Measurements from ENCODE around the gene CPN2.

Gene CPN2

DNA sequence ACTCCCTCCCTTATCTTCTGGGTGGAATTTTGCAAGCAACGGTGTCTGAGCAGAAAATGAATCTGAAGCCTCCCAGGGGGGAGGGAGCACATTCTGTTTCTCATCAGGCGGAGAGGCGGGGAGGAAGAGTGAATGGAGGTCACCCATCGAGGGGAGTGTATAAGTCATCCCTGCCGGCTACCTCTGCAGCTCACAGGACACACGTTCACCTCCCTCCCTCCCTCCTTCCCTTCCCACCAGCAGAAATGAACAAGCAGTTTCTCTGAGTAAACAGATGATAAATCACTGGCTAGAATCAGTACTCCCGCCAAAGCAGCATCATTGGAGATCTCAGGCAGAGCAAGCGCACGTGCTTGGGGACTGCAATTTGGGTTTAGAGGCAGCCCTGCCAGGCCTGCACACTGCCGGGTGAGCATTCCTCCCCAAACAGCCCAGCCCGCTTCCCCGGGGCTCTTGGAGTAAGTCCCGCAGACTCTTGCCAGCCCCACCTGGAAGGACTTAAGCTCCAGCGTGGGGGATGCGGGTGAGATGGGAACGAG, 38.3 kb downstream of the CPN2 start:
- no peak for DNase-seq (ENCODE audit: low read depth)

DNA sequence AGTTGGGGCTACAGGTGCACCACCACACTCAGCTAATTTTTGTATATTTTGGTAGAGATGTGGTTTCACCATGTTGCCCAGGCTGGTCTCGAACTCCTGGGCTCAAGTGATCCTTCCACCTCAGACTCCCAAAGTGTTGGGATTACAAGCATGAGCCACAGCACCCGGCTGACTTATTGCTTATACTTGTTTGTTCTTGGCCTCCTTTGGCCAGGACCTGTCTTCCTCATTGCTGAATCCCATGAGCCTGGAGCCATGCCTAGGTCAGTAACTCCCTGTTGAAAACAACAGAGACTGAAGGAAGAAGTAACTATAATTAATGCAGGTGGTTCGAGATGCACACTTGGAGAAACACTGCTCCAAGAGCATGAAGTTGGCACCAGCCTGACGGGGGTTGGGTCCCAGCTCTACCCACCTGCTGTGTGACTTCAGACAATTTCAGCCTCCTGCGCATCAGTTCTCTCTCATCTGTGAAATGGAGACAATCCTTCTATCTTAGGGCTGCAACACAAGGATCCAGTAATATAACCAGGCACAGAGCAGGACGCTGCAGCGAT, 38.9 kb downstream of the CPN2 start:
- DNase-seq (ENCODE audit: low read depth) = no peak

DNA sequence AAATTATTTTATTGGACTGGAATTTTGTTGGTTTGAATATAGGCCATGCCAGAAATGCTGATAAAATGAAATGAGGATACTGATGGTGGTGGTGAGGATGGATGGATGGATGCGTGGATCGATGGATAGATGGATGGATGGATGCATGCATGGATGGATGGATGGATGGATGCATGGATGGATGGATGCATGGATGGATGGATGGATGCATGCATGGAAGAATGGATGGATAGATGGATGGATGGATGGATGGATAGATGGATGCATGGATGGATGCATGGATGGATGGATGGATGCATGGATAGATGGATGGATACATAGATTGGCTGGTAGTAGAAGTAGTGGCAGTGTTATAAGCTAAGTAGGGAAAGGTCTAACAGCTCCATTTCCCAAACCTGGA, 40.1 kb downstream of the CPN2 start:
- DNase-seq (ENCODE audit: low read depth) = no peak

DNA sequence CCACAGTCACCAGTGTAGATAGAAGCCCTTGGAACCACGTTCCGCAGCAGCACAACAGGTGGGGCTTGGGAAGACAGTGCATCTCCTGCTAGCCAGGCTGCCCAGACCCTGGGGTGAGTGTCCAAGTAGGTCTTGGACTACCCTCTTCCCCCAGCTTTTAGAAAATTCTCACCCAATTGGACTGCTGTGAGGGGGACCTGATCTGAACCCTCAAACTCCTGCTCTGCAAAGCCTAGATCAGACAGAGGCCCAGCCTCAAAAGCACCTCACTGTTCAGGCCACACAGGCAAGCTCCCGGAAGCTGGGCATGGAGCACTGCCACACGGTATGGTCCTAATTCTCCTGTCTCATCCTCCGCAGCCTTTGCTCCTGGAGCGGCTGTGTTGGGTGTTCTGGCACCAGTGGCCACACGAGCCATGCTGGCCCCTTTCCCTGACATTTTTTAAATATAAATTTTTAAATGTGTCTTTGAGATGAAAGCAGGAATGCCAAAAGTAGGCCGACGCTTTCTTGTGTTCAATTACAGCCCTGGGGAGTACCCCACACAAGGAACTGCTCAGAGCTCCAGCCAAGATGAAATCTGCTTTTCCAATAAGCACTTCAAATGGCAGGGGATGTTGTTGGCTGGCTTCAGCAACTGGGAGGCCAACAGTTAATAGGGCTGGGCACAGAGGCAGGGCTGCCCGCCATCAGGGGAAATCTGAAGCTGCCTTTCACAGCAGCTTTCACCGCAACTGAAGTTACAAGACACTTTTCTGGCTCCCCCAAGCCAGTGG, 40.9 kb downstream of the CPN2 start:
- DNase-seq (ENCODE audit: low read depth) = no peak

DNA sequence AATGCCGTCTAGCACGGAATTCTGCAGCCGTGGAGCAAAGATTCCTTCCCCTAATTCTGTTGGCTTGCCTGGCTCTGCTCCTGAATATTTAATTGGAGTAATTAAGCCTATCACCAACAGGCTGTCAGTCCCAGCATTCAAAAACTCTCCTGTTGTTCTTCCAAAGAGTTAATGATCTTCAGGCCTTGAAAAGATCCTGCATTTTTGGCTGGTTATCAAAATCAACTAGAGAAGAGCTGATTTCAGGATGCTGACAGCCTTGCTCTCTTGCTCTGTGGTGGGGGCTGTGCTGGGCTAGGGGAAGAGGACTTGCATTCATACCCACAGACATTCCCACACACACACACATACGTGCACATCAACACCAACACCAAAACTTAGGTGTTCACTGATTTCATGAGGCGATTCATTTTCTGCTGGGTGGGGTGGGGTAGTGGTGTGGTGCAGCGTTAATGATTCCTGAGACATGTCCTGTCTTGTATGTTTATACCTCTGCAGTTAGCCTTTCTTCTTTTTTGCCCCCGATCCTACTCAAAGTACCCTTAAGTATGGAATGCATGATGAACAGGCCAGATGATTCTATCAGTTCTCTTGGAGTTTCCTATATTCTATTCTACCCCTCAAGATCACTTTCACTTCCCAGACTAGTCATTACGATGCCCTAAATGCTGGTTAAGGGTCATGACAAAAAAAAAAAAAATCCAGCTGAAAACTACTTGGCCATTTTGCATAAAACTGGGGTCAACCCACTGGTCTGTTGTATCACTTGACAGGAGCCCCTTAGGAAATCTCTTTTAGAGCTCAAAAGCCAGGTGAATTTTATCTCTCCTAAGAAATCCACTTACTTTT, 42.3 kb downstream of the CPN2 start:
- no peak for DNase-seq (ENCODE audit: low read depth)

DNA sequence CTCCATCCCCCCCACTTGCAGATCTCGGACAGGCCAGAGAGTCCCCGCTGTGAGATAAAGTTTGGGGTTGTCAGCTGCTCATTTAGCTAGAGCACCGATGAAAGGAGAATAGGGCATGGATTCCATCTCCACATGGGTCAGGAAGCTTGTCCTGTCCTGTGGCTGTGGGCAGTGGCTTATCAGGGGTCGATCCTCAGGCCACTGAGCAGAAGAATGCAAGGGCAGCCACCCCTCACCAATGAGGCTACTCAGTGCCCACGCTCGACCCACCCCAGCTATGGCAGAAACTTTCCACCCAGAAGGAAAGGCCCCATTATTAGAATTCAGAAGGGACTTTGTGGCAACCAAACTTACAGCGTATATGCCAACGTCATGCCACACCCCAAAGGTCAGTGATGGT, 43.3 kb downstream of the CPN2 start:
- no peak for DNase-seq (ENCODE audit: low read depth)

DNA sequence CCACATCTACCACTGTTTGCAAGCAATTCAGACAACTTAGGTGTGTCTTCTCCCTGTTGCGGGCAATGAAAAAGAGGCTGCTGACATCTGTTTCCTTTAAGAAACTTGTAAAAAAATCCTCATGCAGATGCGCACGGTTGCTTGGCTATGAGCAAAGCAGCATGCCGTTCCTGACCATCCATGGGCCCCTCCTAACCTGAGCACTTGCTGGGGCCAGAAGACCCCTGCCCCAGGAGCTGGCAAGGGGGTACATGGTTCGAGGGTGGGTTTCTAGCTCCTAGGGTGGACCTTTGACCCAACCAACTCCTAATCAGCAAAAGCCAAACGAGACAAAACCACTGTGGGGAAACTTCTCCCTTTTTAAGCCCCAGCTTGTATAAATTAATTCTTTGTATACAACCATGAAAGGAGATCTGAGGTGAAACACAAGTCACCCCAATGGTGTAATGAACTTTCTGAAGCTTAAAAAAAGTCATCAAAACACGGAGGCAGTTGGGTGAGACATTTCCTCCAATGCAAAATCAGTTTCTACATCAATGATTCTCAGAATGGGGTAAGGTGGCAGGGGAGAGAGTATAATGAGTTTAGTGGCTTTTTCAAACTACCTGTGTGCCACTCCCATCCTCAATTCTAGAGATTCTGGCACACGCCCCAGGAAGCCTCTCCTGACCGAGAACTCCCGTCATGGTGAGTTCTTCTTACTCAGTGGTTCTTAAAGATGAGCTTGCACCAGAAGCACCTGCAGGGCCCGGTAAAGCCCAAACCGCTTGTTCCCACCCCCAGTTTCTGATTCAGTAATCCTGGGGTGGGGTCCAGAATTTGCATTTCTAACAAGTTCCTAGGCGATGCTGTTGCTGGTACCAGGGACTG, 44.1 kb downstream of the CPN2 start:
- DNase-seq (ENCODE audit: low read depth) = no peak

DNA sequence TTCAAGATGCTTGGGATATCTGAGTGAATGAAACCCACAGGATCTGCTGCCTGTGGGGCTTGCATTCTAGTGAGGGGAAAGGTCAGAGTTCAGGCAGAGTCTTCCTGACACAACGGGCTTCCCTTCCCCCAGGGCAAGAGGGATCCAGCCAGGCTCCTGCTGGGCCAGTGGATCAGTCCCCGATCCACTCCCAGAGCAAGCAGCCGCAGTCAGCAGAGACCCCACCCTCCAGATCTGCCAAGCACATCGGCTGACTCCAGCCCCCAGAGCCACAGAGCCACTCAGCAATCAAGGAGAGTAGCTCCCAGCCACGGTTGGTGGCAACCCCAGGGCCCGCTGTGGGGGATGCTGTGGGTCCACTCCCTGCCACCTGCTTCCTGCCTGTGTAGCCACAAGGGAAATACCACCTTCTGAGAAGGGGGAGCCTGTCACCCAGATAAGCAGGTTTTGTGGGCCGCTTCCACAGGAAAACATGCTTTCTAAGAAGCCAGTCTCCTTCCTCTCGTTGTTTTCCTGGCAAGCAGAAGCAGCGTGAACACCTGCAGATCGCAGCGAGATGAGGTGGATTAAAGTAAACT, 44.9 kb downstream of the CPN2 start:
- peak; percentile 37 for DNase-seq (ENCODE audit: low read depth)

DNA sequence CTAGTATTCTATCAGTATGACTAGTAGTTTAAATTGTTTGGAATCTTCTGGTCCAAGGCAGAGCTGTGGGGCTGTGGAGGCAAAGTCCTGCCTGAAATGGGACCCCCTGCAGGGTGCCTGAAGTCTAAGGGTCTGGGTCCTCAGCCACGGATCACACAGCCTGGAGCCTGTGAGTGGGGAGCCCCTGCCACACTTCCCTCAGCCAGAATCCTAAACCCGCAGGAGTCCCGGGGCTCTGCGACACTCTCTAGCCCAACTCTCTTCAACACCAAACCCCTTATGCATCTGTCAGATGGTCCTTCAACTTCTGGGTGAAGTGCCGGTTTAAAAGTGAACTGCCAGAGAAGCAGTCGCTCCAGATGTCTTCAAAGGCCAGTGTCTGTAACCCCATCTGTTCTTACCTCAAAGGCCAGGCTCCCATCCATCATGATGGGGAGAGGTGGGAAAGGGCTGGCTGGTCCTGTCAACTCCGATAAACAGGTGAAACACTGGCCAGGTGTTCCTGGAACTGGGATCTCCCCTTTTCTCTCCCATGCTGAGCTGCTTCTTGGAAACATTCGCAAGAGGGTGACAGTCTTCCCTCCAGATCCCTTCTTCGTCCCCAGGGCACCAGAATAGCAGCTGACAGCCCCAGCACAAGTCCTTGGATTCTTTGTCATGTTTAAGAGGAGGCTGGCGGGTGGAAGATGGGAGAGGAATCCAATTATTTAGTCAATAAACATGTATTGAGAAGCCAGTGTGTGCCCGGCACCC, 45.6 kb downstream of the CPN2 start:
- DNase-seq (ENCODE audit: low read depth) = no peak

DNA sequence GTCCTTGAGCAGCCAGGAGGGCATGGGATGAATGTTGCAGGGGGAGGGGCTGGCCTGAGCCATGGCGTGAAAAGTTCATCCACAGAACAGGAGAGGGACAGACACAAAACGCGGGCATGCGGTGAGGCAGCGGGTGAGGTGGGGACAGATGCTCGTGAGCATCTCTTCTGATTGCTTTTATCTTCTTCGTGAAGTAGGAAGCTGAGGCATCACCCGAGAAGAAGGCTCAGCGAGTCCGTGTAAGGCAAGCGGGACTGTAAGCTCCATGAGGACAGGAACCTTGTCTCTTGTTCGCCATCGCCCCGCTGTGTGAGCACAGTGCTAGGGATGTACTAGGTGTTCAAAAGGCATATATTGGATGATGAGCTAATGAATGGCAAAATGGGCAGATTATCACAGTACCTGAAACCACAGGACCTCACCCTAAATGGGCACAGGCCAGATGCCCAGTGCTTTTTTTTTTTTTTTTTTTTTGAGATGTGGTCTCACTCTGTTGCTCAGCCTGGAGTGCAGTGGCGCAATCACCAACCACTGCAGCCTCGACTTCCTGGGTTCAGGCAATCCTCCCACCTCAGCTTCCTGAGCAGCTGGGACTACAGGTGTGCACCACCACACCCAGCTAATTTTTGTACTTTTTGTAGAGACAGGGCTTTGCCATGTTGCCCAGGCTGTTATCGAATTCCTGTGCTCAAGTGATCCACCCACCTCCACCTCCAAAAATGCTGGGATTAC, 46.8 kb downstream of the CPN2 start:
- no peak for DNase-seq (ENCODE audit: low read depth)

DNA sequence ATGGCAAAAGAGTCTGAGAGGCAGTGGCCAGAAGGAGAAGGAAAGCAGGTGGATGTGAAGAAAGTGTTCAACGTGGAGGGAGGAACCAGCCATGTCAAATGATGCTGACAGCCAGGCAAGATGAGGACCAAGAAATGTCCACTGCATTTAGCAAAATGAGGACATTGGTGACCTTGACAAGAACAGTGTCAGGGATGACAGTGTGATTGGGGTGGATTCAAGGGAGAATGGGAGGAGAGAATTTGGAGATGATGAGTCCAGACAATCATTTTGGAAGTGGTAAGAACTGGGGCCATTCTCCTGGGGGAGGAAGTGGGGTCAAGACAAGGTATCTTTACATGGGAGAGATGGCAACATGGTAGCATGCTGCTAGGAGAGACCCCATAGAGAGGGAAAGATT, 47.4 kb downstream of the CPN2 start:
- no peak for DNase-seq (ENCODE audit: low read depth)

DNA sequence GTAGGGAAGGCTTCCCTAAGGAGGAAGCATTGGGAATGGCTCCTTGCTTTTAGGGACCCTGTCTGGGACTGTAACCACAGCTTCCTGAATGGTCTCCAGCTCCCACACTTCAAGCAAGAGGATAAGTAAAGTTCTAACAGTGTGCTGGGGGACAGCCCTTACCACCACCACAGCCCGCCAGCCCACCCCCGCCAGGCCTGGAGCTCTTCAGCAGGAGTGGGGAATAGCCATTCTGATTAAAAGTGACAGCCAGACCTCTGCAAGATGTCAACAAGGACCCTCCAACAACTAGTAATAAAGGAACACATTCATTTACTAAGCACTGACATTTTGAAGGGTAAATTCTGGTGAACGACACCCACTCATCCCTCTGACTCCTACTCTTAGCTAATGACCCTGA, 49.4 kb downstream of the CPN2 start:
- no peak for DNase-seq (ENCODE audit: low read depth)

DNA sequence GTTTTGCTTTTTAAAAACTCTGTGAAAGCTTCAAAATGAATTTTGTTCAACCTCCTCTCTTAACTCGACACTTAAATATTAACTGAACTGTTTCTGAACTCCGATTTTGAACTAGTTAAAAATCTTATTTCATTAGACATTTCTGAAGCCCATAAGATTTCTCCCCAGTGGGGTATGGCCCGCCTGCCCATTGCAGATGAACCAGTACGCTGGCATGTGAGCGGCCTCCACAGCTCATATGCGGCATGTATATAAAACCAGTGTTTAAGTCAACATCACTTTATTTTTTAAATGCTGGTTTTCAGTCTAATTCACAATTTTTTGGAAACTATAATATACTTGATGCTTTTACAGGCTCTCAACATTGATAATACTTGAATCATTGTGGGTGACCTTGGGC, 50.2 kb downstream of the CPN2 start:
- DNase-seq (ENCODE audit: low read depth) = no peak

DNA sequence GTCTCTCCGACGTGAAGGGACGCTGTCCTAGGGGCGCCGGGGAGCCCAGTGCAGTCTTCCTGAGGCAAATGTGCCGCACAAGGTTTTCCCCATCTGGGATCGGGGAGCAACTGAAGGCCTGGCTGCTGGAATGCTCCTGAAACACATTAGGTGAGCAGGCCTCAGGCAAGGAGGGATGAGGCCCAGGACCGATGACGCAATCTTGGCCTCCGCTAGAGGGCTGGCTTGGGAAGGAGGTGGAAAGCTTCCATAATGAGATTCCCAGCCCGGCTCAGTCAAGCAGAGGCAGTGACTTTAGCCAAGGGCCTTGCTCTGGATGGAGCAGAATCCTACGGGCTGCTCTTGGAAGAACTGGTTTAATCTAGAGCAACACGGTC, 50.8 kb downstream of the CPN2 start:
- no peak for DNase-seq (ENCODE audit: low read depth)

DNA sequence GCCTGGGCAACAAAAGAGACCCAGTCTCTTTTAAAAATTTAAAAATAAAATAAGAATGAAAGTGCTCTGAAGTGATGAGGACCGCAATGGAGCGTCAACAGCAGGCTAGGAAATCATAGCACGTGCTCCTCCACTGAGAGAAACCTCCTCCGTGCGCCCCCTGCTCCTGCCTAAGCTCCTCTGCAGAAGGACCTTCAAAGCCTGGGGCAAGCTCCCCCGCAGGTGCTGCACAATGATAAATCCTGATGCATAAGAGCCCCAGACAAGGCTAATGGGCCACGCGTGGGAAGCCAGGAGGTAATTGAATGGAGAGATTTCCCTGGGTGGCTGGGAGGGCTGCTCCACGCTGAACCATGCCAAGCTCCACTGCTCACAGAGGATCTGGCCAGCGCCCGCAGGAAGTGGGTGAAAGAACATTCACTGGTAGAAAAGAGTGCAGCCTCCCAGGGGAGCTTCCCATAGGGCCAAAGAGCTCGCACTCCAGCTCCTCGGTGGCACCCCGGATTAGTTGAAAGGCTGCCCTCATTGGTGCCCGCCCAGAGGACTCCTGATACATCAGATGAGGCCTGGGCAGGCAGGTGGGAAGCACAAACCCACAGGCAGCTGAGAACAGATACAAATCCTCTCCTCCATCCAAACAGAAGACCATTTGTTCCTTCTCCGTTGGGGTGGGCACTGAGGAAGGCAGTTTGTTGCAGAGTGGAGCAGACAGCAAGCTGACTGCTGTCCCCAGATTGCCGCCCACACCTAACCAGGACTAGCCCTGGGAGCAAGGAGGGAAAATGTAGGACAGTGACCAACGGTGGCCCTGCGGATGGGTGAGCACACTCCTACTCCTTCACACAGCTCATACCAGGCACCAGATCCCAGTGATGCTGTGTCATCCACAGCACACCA, 52.5 kb downstream of the CPN2 start:
- DNase-seq (ENCODE audit: low read depth) = no peak

DNA sequence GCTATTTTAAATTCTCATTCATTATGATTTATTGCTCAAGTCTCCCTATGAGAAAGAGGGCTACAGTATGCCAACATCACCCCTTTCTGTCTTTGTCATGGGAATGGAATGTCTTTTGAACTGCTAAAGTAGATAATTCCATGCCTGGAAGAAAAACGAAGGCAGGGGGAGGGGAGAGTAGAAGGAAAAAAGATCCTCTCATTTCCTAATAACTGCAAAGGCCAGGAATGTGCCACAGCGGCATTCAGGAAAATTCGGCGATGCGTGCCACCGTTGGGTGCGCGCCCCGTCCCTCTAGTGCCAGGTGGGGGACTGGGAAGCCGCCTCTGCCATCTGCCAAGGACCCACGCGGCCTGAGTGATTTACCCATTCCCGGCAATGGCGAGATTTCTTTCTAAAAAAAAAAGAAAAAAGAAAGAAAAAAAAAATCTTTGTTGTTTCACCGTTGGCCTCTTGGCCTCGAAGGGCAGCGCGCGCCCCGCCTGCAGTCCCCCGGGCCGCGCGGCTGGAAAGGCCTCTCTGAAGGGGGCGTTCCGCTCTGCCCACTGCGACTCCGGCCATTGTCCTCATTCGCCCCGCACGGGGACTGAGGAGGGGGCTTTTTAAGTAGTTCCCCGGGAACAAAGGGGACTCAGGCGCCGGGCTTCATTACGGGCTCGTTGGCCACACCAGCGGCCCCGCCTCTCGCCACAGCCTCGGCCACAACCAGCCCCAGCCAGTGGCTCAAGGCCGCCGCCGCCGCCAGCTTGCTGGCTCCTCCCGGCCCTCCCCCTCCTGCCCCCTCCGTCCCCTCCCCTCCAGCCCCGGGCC, 54.5 kb downstream of the CPN2 start:
- no peak for DNase-seq (ENCODE audit: low read depth)

DNA sequence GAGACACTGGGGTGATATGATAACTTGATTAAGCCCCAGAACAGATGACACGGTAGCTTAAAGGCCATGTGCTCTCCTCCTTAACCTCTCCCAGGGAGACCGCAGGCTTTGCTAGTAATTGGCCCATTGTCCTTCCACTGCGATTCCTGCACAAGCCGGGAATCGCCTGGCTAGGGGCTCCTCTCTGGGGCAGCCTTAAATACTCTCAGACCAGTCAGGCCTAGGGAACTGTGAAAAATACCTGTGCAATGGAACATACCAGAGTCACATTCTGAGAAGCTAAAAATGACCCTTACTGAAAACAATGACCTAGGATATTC, 56.3 kb downstream of the CPN2 start:
- no peak for DNase-seq (ENCODE audit: low read depth)

DNA sequence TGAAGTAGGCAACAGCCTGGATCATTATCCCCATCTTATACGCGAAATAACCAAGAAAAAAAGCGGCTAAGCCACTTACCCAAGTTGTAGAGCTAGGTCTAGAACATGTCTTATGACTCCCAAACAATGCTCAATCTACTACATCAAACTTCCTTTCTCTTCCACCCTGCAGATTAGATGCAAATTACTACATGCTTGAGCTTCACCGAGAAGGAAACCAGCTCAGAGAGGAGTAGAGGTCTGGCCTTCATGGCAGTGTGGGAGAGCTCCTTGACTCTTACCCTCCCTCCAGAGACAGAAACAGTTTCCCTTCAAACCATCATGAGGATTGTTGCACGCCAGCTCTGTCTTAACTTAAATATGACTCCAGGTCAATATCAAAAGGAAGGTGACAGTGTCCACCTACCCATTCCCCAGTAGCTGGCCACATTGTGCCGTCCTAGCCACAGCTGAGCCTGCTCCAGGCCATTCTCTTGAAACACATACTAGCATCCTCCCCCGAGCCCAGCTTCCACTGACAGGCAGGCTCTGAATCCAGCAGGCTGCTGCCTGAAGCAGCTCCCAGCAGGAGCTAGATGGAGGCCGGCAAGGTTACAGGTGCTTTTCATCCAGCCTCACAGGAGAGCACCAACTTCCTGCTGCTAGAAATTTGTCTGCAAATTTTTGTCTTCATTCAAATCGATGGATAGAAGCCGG, 56.8 kb downstream of the CPN2 start:
- no peak for DNase-seq (ENCODE audit: low read depth)
